Activated CD4-positive, alpha-beta T cell treated with anti-CD3 and anti-CD28 coated beads for 1 hour (primary cell): ENCODE measurements around the gene PHLPP1.

Source experiments
- DNase-seq: peaks from one replicate; pipeline ENCODE4 v3.0.0-alpha.2; 2020

The PHLPP1 gene

GRCh38 chr18:62857263-62857976 lies 142.1 kb downstream of the PHLPP1 start:
- DNase-seq = no peak

GRCh38 chr18:62860062-62860461 lies 144.7 kb downstream of the PHLPP1 start:
- DNase-seq = no peak

- no peak for DNase-seq
Observed at GRCh38 chr18:62862466-62862865, 147.1 kb downstream of the PHLPP1 start.

DNA sequence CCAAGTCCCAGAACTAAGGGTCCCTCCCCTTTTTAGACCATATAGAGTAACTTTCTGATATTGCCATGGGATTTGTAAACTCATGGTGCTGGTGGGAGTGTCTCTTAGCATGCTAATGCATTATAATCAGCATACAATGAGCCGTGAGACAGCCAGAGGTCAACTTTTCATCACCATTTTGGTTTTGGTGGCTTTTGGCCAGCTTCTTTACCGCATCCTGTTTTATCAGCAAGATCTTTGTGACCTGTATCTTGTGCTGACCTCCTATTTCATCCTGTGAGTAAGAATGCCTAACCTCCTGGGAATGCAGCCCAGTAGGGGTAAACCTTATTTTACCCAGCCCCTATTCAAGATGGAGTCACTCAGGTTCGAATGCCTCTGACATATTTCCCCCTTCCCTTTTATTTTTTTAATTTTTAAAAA lies 148.2 kb downstream of the PHLPP1 start:
- DNase-seq = no peak

GRCh38 chr18:62865498-62865897 lies 150.2 kb downstream of the PHLPP1 start:
- no peak for DNase-seq

GRCh38 chr18:62867534-62867933 lies 152.2 kb downstream of the PHLPP1 start:
- no peak for DNase-seq

DNA sequence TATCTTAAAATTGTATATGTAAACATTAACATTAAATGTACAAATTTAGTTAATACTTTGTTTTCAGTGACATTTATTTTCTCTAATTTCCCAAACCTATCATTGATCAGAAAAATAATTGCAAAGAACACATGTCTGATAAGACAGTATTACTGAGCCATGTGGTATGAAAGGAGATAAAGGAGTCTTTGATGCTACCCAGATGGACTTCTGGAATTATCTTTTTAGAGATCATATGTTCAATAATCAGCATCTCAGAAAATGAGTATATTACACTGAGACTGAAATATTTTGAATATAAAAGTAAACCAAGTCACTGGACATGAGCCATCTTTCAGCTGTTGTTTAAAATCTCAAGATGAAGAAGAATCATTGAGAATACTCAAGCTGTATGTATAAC lies 153.3 kb downstream of the PHLPP1 start:
- no peak for DNase-seq

- DNase-seq = no peak
Observed at GRCh38 chr18:62870643-62871042, 155.3 kb downstream of the PHLPP1 start.

- DNase-seq = no peak
Observed at GRCh38 chr18:62875323-62875722, 160.0 kb downstream of the PHLPP1 start.

DNA sequence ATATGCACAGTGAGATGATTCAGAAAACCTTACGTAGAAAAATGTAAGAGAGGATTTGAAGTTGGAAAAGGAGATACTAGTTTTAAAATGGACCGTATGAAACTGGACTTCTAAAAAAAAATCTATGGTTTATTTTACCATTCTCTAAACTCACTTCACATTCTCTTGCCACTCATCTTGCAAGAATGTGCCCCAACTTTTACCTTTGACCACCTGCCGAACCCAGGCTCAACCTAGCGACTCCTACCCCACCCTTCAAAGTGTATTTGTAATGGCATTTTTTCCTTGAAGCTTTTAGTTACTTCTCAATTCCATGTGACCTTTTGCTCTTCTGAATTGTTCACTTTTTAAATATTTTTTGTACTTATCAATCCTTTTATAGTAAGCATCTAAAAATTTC lies 160.8 kb downstream of the PHLPP1 start:
- DNase-seq = no peak

DNA sequence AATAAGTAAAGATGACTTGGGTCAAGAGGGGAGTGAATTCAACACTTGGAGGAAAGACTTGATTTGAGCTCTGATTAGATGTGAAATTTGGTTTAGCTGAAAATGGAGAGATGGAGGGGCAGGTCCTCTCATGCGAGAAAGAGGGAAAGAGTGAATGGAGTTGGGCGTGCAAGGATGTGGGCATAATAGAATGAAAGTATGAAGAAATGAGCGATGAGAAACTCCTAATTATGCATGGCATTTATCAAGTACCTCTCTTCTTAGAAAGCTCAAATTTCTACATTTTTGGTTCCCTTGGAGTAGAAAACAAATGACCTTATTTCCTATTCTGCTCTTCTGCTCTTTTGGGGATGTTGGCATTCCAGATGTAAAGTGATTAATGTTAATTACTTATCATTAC lies 161.5 kb downstream of the PHLPP1 start:
- no peak for DNase-seq

DNA sequence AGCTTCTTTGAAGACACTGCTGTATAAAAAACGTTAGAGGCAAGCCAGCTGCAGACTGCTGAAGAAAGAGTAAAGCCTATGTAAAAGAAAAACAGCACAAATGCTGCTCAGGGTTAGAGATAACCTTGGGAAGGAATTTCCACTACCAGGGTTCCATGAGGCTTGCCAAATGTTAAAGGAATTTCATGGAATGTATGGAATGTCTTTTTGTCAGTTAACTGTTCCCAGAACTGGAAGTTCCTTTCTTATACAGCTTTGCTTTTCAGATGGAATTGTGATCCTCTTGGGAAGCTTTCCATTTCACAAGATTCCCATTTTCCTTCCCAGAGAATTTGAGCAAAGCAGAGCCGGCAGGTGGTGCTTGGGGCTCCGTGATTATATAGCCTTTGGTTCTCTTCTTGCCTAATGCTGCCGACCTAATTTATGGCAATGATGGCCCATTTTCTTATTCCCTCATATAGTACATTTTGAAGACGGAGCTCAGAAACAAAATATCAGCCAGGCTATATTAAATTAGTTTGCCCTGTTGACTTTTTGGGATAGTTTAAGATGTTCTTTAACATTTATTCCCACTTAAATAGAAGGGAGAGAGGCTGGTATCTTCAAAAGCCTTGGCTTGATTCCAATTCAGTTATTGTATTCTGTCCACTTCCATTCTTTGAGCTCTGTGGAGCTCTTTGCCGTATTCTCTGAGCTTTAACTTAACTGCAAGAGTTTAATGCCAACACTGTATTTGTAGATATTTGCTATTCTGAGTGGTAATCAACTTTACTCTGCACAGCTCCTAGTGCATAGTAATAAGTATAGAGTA lies 162.3 kb downstream of the PHLPP1 start:
- DNase-seq = no peak

GRCh38 chr18:62878305-62878704 lies 163.0 kb downstream of the PHLPP1 start:
- DNase-seq = no peak

DNA sequence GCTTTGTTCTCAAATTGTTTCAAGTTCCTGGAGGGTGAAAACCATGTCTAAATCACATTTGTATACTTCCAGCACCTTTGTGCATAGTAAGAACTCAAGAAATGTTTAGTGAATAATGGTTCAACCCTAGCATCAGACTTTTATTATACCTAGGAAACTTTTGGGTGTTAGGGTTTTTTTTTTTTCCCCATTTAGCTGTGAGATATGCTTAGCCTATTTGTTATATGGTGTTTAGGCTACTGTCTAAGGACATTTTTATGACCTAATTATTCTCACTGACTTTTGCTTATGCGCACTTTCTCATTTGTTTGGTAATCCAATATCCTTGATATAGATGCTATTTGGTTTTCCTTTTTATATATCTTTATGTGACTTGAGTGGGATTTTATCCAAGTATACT lies 164.7 kb downstream of the PHLPP1 start:
- no peak for DNase-seq

GRCh38 chr18:62880673-62881364 lies 165.5 kb downstream of the PHLPP1 start:
- DNase-seq = no peak

DNA sequence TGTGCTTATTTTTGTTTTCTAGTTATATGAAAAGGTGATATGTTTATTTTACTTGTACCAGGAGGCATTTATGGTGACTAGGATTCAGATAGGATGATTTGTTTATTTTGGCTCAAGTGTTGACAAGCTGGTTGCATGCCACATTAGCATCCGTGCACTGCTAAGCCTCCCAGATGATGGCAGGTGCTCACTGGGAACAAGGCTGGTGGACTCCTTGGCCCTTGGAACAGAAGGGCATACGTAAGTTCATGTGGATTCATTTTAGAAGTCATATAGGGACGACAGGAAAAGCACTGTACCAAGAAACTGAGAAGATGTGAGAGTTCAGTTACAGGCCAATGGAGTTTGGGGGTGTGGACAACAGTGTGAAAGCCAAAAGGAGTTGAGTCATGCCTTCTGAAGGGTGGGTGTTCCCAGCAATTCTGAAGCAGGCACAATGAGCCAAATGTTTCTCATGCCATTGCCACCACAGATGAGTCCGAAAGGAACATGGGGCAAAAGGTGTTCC lies 166.2 kb downstream of the PHLPP1 start:
- DNase-seq = no peak

DNA sequence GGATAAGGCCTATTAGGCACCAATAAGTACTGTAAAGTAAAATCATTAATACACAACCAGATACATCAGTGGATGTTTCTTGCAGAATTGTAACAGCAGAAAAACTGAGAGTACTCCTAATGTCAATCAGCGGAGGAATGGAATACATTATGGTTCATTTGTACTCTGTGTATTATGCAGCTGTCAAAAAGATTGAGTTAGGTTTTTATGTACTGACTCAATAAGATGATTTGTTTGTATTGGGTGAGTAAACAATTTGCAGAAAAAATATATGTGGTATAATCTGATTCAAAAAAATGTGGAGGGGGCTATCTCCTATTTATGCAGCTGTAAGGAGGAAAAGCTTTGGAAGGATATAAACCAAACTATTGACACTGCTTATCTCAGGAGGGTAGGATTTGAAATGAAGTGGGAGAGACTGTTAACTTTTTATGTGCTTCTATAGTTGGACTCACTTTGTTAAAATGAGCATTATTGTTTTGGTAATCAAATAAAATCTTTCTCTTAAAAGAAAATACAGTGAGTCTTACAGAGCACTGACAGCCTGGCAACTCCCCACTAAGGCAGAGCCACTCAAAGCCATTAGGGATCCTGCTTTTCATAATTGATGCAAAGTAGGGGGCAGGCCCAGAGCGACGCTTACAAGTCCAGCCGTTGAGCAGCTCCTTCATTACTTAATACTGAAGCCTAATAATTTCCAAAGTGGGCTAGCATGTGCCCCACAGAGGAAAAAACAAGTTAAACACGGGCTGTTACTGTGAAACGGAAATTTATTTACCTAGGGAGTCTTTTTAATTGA lies 168.8 kb downstream of the PHLPP1 start:
- no peak for DNase-seq

DNA sequence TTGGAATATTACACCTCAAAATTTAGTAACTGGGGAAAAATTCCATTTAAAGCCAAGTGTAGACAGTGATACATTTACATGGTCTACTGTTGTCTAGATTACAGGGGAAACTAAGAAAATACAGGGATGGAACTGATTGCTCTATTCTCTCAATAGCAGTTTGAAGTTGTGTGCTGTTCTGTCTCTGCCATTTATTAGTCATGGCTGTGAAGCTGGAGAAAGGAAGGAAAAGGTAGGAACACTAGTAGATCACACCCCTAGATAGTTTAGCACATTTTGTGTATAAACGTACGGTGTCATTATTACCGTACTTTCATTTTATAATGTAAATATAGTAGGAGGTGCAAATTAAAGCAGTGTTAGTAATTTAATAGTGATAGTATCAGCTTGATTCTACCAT lies 170.5 kb downstream of the PHLPP1 start:
- no peak for DNase-seq

- no peak for DNase-seq
Observed at GRCh38 chr18:62894681-62895390, 179.5 kb downstream of the PHLPP1 start.

GRCh38 chr18:62897153-62897552 lies 181.8 kb downstream of the PHLPP1 start:
- DNase-seq = no peak

GRCh38 chr18:62898359-62898758 lies 183.0 kb downstream of the PHLPP1 start:
- DNase-seq = no peak

GRCh38 chr18:62899534-62899933 lies 184.2 kb downstream of the PHLPP1 start:
- DNase-seq = no peak
